Measurements from ENCODE around the gene MSI2. TPM values are rescaled to one million over a fixed set of nuclear protein-coding genes. Genes with fewer than 3 reads are reported as not detected.
A peak's percentile ranks its signal among the peaks of the same experiment; 100 is the strongest.

The MSI2 gene
- total RNA-seq, 3 donors from 2014 or later, result 13.4 to 89.1 (median 71.1) TPM

GRCh38 chr17:57489321-57489720 is 233.0 kb downstream of the MSI2 start:
- DNase-seq (ENCODE audit: low spot score in 2 of 2), result no peak
- no peaks in the 10 kb centered on the region for H3K9me3 ChIP-seq
- intact Hi-C loops (cut with DNase I; ENCODE audit: low total_unique reads), result no loop called here
- no peak overlapping the region for H3K27ac ChIP-seq
- H3K27me3 ChIP-seq, result no peaks in the 10 kb centered on the region
- peaks cover 4 to 6% of the 10 kb centered on the region in 2 donors for H3K4me1 ChIP-seq
- H3K36me3 ChIP-seq, result no peaks in the 10 kb centered on the region
- no peak for TF ChIP-seq POLR2AphosphoS5 (IDR thresholded peaks at IDR 0.05)
- TF ChIP-seq CTCF (IDR thresholded peaks at IDR 0.05), result no peak
- no peak for TF ChIP-seq POLR2A (IDR thresholded peaks at IDR 0.05)
- no peak overlapping the region for H3K4me3 ChIP-seq

DNA sequence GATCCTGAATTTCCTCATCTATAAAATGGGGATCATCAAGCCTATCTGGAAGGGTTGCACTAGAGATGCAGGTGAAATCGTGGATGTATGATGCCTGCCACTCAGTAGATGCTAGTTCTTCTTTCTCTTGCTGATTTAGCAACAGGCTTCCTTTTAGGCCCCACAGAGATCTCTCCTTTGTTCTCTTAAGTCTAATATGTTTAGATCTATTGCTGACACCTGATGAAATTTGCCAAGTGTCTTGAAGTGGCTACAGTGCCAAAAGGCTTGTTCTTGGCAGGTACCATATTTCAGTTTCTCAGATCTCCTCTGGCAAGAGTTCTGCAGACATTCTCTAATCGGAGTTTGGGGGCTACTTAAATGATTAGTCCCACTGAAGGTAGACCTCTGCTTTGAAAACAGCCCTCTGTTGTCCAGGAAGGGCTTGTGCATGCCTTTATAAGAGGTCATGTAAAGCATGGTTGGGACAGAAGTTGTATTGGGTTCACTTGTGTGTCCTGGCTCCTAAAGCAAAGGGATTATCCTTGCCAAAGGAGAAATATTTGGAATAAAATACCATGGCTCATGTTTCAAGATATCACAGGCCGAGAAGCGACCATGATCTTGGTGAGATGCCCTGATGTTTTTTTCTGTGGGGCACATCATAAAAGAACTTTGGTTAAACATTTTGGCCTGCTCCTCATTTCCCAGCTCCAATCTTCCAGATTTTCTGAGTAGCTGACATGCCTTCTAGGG is 234.0 kb downstream of the MSI2 start:
- intact Hi-C loops (cut with DNase I; ENCODE audit: low total_unique reads), result no loop called here
- peak overlapping the region; percentile 7 to 36 for H3K27ac ChIP-seq
- no peak for DNase-seq (ENCODE audit: low spot score in 2 of 2)

GRCh38 chr17:57490890-57491289 is 234.6 kb downstream of the MSI2 start:
- H3K9me3 ChIP-seq, result no peaks in the 10 kb centered on the region
- DNase-seq (ENCODE audit: low spot score in 2 of 2), result peak in 1 of 2 donors; percentile 62
- H3K4me1 ChIP-seq, result no peaks in the 10 kb centered on the region
- intact Hi-C loops (cut with DNase I; ENCODE audit: low total_unique reads), result no loop called here
- H3K27ac ChIP-seq, result no peak overlapping the region
- H3K4me3 ChIP-seq, result peak overlapping the region in 1 of 3 donors; percentile 5
- no peaks in the 10 kb centered on the region for H3K36me3 ChIP-seq
- no peaks in the 10 kb centered on the region for H3K27me3 ChIP-seq
- TF ChIP-seq CTCF (IDR thresholded peaks at IDR 0.05) (peak in 1 of 3 donors; percentile 17), POLR2A (IDR thresholded peaks at IDR 0.05) (no peak)

More for the DNA sequence above, 234.0 kb downstream of the MSI2 start:
- Histone ChIP-seq H3K4me3 (no peak overlapping the region), H3K36me3 (no peaks in the 10 kb centered on the region), H3K9me3 (no peaks in the 10 kb centered on the region), H3K27me3 (no peaks in the 10 kb centered on the region), H3K4me1 (no peaks in the 10 kb centered on the region)
- TF ChIP-seq POLR2AphosphoS5 (IDR thresholded peaks at IDR 0.05) (no peak), POLR2A (IDR thresholded peaks at IDR 0.05) (no peak), CTCF (IDR thresholded peaks at IDR 0.05) (no peak)

DNA sequence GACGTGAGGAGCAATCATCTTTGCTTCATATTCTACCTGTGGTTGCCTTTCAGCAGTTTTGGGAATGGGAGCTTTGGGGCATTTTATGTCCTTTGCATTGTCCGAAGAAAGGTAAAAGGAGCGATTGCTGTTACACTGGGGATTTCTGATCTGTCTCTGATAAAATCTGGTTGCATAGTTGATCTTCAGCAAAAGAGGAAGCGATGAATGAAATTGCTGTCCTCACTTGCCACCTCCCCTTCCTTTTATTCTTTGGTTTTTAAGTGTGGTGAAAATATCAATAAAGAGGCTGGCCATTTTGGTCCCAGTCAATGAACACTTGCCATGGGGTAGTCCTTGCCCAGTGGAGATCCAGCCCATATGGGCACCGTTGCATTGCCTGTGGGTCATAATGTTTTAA is 236.8 kb downstream of the MSI2 start:
- Histone ChIP-seq H3K27ac (no peak overlapping the region), H3K27me3 (no peaks in the 10 kb centered on the region)
- intact Hi-C loops (cut with DNase I; ENCODE audit: low total_unique reads), result no loop called here

More for the DNA sequence above, 236.8 kb downstream of the MSI2 start:
- no peak overlapping the region for H3K4me3 ChIP-seq
- H3K9me3 ChIP-seq, result no peaks in the 10 kb centered on the region
- DNase-seq (ENCODE audit: low spot score in 2 of 2), result no peak
- no peak for TF ChIP-seq POLR2AphosphoS5 (IDR thresholded peaks at IDR 0.05)
- no peak for TF ChIP-seq CTCF (IDR thresholded peaks at IDR 0.05)
- no peak for TF ChIP-seq POLR2A (IDR thresholded peaks at IDR 0.05)
- H3K4me1 ChIP-seq, result no peaks in the 10 kb centered on the region
- no peaks in the 10 kb centered on the region for H3K36me3 ChIP-seq
